Activated CD8-positive, alpha-beta T cell treated with anti-CD3 and anti-CD28 coated beads for 36 hours (primary cell): ENCODE data around the gene FRMD4B. TPM values are rescaled to one million over a fixed set of nuclear protein-coding genes. Genes with fewer than 3 reads are reported as not detected.

ENCODE experiments used
- ATAC-seq: fragments of 200-7000 bp; cut with Tn5 transposase; one replicate; pipeline ENCODE4 v1.10.0; 2021; ENCODE audit warnings: mild to moderate bottlenecking, moderate library complexity
- CTCF ChIA-PET: fragments of 350-600 bp; sonication (Branson Sonifier 250); formaldehyde crosslinking; loops from one replicate; lab custom pipeline; 2021; ENCODE audit warnings: antibody characterized with exemption; lab: Charles Lee
- POLR2A ChIA-PET: fragments of 350-600 bp; sonication (Branson Sonifier 250); formaldehyde crosslinking; loops from one replicate; lab custom pipeline; 2021; ENCODE audit warnings: antibody characterized with exemption; lab: Charles Lee
- DNase-seq: peaks from one replicate; pipeline ENCODE4 v3.0.0-alpha.2; 2020
- H3K27ac Mint-ChIP-seq: one replicate; pipeline ENCODE4 v1.8.0; 2021; ENCODE audit warnings: mild to moderate bottlenecking, mixed read lengths
- H3K27me3 Mint-ChIP-seq: one replicate; pipeline ENCODE4 v1.8.0; 2021; ENCODE audit warnings: mixed read lengths
- H3K36me3 Mint-ChIP-seq: one replicate; pipeline ENCODE4 v1.8.0; 2021; ENCODE audit warnings: low read depth, mixed read lengths
- H3K4me1 Mint-ChIP-seq: one replicate; pipeline ENCODE4 v1.8.0; 2021; ENCODE audit warnings: low read depth, mixed read lengths
- H3K4me3 Mint-ChIP-seq: one replicate; pipeline ENCODE4 v1.8.0; 2021; ENCODE audit warnings: mild to moderate bottlenecking, moderate library complexity, mixed read lengths
- H3K9me3 Mint-ChIP-seq: one replicate; pipeline ENCODE4 v1.8.0; 2021; ENCODE audit warnings: mixed read lengths
- CTCF ChIP-seq: fragments of 200-600 bp; IDR thresholded peaks from one replicate; pipeline ENCODE4 v1.8.0; 2022; ENCODE audit warnings: antibody characterized with exemption, mild to moderate bottlenecking
- intact Hi-C: fragments of 100-400 bp; cut with micrococcal nuclease; formaldehyde crosslinking; loops from one replicate; pipeline ENCODE4 v1.10.0; 2022
- total RNA-seq, 2 experiments: library from RNA; stranded (reverse); gene quantifications; one replicate each; pipeline ENCODE4 v1.2.3, GENCODE V29; 2021

Gene FRMD4B
- total RNA-seq, 2 experiments from 2014 or later: 11.7 to 11.8 TPM

- intact Hi-C loops: no loop called here
- no peak for TF ChIP-seq CTCF
- H3K36me3 Mint-ChIP-seq: no peaks in the 10 kb centered on the region
- ATAC-seq: no peak
- CTCF ChIA-PET: interaction anchor here (1.3 kb wide), 1 partner anchor 12 kb away, joined by 4 read pairs; no protein-coding TSS in a partner anchor
- DNase-seq: no peak
- H3K27ac Mint-ChIP-seq: no peak overlapping the region
- peaks cover 22% of the 10 kb centered on the region for H3K4me1 Mint-ChIP-seq
- H3K9me3 Mint-ChIP-seq: no peaks in the 10 kb centered on the region
- POLR2A ChIA-PET: no interaction called here
- no peak overlapping the region for H3K4me3 Mint-ChIP-seq
- peaks cover 6% of the 10 kb centered on the region for H3K27me3 Mint-ChIP-seq
Measured at GRCh38 chr3:69371816-69372215, 14.1 kb downstream of the FRMD4B start.

- CTCF ChIA-PET: interaction anchor here (1.2 to 1.3 kb wide), 2 partner anchors 13 to 65 kb away, joined by 4 to 6 read pairs; no protein-coding TSS in a partner anchor
- intact Hi-C loops: no loop called here
- POLR2A ChIA-PET: interaction anchor here (2.0 kb wide), 1 partner anchor 10 kb away, joined by 4 read pairs; no protein-coding TSS in a partner anchor
- Mint-ChIP-seq H3K4me1 (peaks cover 22% of the 10 kb centered on the region), H3K9me3 (no peaks in the 10 kb centered on the region), H3K4me3 (no peak overlapping the region), H3K36me3 (no peaks in the 10 kb centered on the region), H3K27ac (no peak overlapping the region), H3K27me3 (peaks cover 4% of the 10 kb centered on the region)
- no peak for TF ChIP-seq CTCF
- DNase-seq (no peak), ATAC-seq (peak; percentile 22)
Measured at GRCh38 chr3:69370901-69371301, 15.0 kb downstream of the FRMD4B start.

- POLR2A ChIA-PET: interaction anchor here (0.6 to 2.0 kb wide), 2 partner anchors 11 to 95 kb away, joined by 3 to 4 read pairs; no protein-coding TSS in a partner anchor
- DNase-seq (peak; percentile 21), ATAC-seq (no peak)
- intact Hi-C loops: no loop called here
- H3K4me3 Mint-ChIP-seq: no peak overlapping the region
- H3K9me3 Mint-ChIP-seq: no peaks in the 10 kb centered on the region
- H3K4me1 Mint-ChIP-seq: peaks cover 22% of the 10 kb centered on the region
- TF ChIP-seq CTCF: no peak
- CTCF ChIA-PET: interaction anchor here (0.7 to 1.6 kb wide), 5 partner anchors 9 to 1357 kb away, joined by 3 to 6 read pairs (median 5); no protein-coding TSS in a partner anchor
- no peaks in the 10 kb centered on the region for H3K36me3 Mint-ChIP-seq
- H3K27ac Mint-ChIP-seq: no peak overlapping the region
- peaks cover 4% of the 10 kb centered on the region for H3K27me3 Mint-ChIP-seq
Measured at GRCh38 chr3:69370156-69370883, 15.6 kb downstream of the FRMD4B start.

- no peaks in the 10 kb centered on the region for H3K9me3 Mint-ChIP-seq
- ATAC-seq: peak; percentile 78
- peaks cover 22% of the 10 kb centered on the region for H3K4me1 Mint-ChIP-seq
- no peak for TF ChIP-seq CTCF
- peaks cover 1% of the 10 kb centered on the region for H3K27me3 Mint-ChIP-seq
- no peak overlapping the region for H3K4me3 Mint-ChIP-seq
- intact Hi-C loops: no loop called here
- POLR2A ChIA-PET: no interaction called here
- CTCF ChIA-PET: interaction anchor here (1.1 kb wide), 1 partner anchor 41 kb away, joined by 3 read pairs; no protein-coding TSS in a partner anchor
- DNase-seq: peak; percentile 71
- H3K27ac Mint-ChIP-seq: no peak overlapping the region
- no peaks in the 10 kb centered on the region for H3K36me3 Mint-ChIP-seq
Measured at GRCh38 chr3:69368129-69368741, 17.7 kb downstream of the FRMD4B start.

- Mint-ChIP-seq H3K27me3 (peaks cover 1% of the 10 kb centered on the region), H3K9me3 (no peaks in the 10 kb centered on the region), H3K36me3 (no peaks in the 10 kb centered on the region), H3K4me3 (no peak overlapping the region), H3K27ac (no peak overlapping the region), H3K4me1 (peaks cover 22% of the 10 kb centered on the region)
- ChIA-PET POLR2A (no interaction called here), CTCF (no interaction called here)
- no peak for TF ChIP-seq CTCF
- DNase-seq (no peak), ATAC-seq (no peak)
- intact Hi-C loops: no loop called here
Measured at GRCh38 chr3:69367586-69367985, 18.3 kb downstream of the FRMD4B start.
